HepG2 (cell line): ENCODE data around the gene ZNF554. TPM values are rescaled to one million over a fixed set of nuclear protein-coding genes. Genes with fewer than 3 reads are reported as not detected.

Source experiments
- ARID2 ChIP-seq: sonication (generic); formaldehyde crosslinking; IDR thresholded peaks from 2 replicates; pipeline ENCODE4 v1.8.1; 2022; ENCODE audit warnings: mild to moderate bottlenecking, missing genetic modification reagents, borderline replicate concordance
- ATAD3A ChIP-seq: sonication (generic); formaldehyde crosslinking; IDR thresholded peaks from 2 replicates; pipeline ENCODE4 v1.4.0; 2020; ENCODE audit warnings: missing genetic modification reagents
- GZF1 ChIP-seq: sonication (generic); formaldehyde crosslinking; IDR thresholded peaks from 2 replicates; pipeline ENCODE4 v1.5.1; 2020; ENCODE audit warnings: mild to moderate bottlenecking, missing genetic modification reagents
- NCOA1 ChIP-seq: sonication (generic); formaldehyde crosslinking; IDR thresholded peaks from 2 replicates; pipeline ENCODE4 v1.9.0; 2021; ENCODE audit warnings: missing genetic modification reagents
- RORA ChIP-seq: sonication (generic); formaldehyde crosslinking; IDR thresholded peaks from 2 replicates; pipeline ENCODE4 v1.5.0; 2020; ENCODE audit warnings: mild to moderate bottlenecking, missing genetic modification reagents, moderate library complexity
- SNAPC2 ChIP-seq: sonication (generic); formaldehyde crosslinking; IDR thresholded peaks from 2 replicates; pipeline ENCODE4 v1.8.1; 2022; ENCODE audit warnings: mild to moderate bottlenecking, missing genetic modification reagents
- TBL1XR1 ChIP-seq: fragments of 150-350 bp; IDR thresholded peaks from 2 replicates; pipeline ENCODE4 v1.6.1; 2014; ENCODE audit warnings: borderline replicate concordance, low read length; ENCODE audit not compliant: partially characterized antibody
- ZFY ChIP-seq: sonication (generic); formaldehyde crosslinking; IDR thresholded peaks from 2 replicates; pipeline ENCODE4 v1.4.0; 2020; ENCODE audit warnings: missing genetic modification reagents
- ZNF296 ChIP-seq: sonication (generic); formaldehyde crosslinking; conservative IDR thresholded peaks from 2 replicates; pipeline ENCODE4 v1.5.0; 2020; ENCODE audit warnings: mild to moderate bottlenecking, missing genetic modification reagents
- ZNF317 ChIP-seq: sonication (generic); formaldehyde crosslinking; IDR thresholded peaks from 2 replicates; pipeline ENCODE4 v1.5.0; 2020; ENCODE audit warnings: mild to moderate bottlenecking, missing genetic modification reagents
- ZNF557 ChIP-seq: sonication (generic); formaldehyde crosslinking; IDR thresholded peaks from 2 replicates; pipeline ENCODE4 v1.4.0; 2020; ENCODE audit warnings: missing genetic modification reagents
- ZNF607 ChIP-seq: sonication (generic); formaldehyde crosslinking; IDR thresholded peaks from 2 replicates; pipeline ENCODE4 v1.5.1; 2020; ENCODE audit warnings: missing genetic modification reagents, mild to moderate bottlenecking, borderline replicate concordance
- ZNF737 ChIP-seq: sonication (generic); formaldehyde crosslinking; IDR thresholded peaks from 2 replicates; pipeline ENCODE4 v1.5.0; 2020; ENCODE audit warnings: missing genetic modification reagents, mild to moderate bottlenecking, borderline replicate concordance
- polyA plus RNA-seq, 8 experiments: library from polyadenylated mRNA; depleted of rRNA in 3 of 8; stranded (reverse) in 7 of 8; unstranded in 1 of 8; fragments of >200 nt; fragmentation: Illumina TruSeq in 4 of 8; extraction: Trizol in 4 of 8; gene quantifications; 2 replicates each; pipeline versions ENCODE4 v1.2.1 to v1.2.3, GENCODE V29; 2011 to 2016; ENCODE audit warnings: low read depth in 4 of 8, missing spikeins in 1 of 8, mixed read lengths in 1 of 8; ENCODE audit not compliant: insufficient read depth in 1 of 8
- total RNA-seq, 5 experiments: library from RNA; depleted of rRNA; stranded (reverse); fragments of >200 nt; fragmentation: Illumina TruSeq; extraction: Trizol; gene quantifications; 2 replicates each; pipeline ENCODE4 v1.2.3, GENCODE V29; 2016; ENCODE audit warnings: low read depth in 1 of 5
- TF ChIP-seq, protein P1 (sequence below): sonication (generic); formaldehyde crosslinking; IDR thresholded peaks from 2 replicates; pipeline ENCODE4 v1.8.0; 2023; ENCODE audit warnings: mild to moderate bottlenecking, missing genetic modification reagents
- TF ChIP-seq, protein P2 (sequence below): sonication (generic); formaldehyde crosslinking; conservative IDR thresholded peaks from 2 replicates; pipeline ENCODE4 v1.4.0; 2020; ENCODE audit warnings: missing genetic modification reagents
- TF ChIP-seq, protein P3 (sequence below), 2 experiments: IDR thresholded peaks; 2 replicates each; pipeline ENCODE4 v1.6.1; 2011 to 2012; ENCODE audit warnings: low read length in 2 of 2, borderline replicate concordance in 1 of 2, low read depth in 1 of 2, mild to moderate bottlenecking in 1 of 2, moderate library complexity in 1 of 2
- TF ChIP-seq, protein P4 (sequence below): IDR thresholded peaks from 2 replicates; pipeline ENCODE4 v1.6.1; 2016; ENCODE audit warnings: mild to moderate bottlenecking
- TF ChIP-seq, protein P5 (sequence below): sonication (generic); formaldehyde crosslinking; IDR thresholded peaks from 2 replicates; pipeline ENCODE4 v1.8.1; 2023; ENCODE audit warnings: mild to moderate bottlenecking, missing genetic modification reagents

Gene ZNF554
- total and polyA plus RNA-seq, 2 of the 13 experiments (the other 11 are each of a cell fraction or from before 2014, with no cell fraction given), result 2.2 to 2.7 TPM

DNA sequence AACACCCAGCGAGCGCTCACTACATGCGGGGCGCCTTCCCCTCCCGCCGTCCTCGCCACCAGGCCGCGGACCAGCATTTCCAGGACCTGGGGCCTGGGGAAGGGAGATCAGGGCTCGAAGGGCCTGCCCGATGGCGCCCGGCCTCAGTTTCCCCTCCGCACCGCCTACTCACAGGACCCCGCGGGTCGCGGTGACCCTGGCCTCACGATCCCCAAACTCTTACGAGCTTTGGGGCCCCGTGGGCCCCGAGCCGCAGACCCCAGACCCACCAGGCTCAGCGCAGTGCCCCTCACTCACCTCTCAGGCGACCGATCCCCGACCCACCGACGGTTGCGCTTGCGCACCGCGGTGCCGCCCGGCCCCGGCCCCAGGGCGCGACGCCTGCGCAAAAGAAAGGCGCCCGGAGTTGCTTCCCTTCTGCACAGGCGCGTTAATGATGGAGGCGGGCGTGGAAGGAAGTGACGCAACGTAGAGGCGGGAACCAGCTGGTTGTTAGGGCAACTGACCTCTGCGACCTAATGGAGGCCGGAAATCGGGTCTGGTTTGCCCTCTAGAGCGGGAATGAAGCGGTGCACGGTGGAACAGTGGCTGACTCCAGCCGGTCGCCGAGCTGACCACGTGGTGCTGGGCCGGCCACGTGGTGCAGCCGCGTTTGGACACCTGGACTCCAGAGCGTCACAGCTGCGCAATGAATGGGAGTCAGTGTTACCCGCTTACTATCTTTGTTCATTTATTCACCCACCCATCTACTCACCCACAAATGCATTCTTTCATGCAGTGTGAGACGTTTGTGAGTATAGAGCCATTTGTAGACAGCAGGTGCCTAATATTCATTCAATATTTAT lies 36.5 kb upstream of the ZNF554 start, which contains the start of gene SGTA (continued):
- TF ChIP-seq, protein P1, sequence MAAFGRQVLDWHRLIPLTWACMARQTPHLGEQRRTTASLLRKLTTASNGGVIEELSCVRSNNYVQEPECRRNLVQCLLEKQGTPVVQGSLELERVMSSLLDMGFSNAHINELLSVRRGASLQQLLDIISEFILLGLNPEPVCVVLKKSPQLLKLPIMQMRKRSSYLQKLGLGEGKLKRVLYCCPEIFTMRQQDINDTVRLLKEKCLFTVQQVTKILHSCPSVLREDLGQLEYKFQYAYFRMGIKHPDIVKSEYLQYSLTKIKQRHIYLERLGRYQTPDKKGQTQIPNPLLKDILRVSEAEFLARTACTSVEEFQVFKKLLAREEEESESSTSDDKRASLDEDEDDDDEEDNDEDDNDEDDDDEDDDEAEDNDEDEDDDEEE, result peak; percentile 97
- TF ChIP-seq ZNF737 (CRISPR knock-in tag) (no peak), ZNF296 (CRISPR knock-in tag) (0 out of 2 replicates have a peak, but pooled peaks have one; percentile 9), ATAD3A (CRISPR knock-in tag) (no peak), NCOA1 (CRISPR knock-in tag) (no peak), GZF1 (CRISPR knock-in tag) (0 out of 2 replicates have a peak, but pooled peaks have one; percentile 61), ZNF317 (CRISPR knock-in tag) (peak; percentile 76), ARID2 (peak; percentile 83; the same call in 1 of the 2 replicates), ZFY (peak; percentile 81), ZNF557 (peak; percentile 98), RORA (CRISPR knock-in tag) (no peak), ZNF607 (CRISPR knock-in tag) (peak; percentile 98), SNAPC2 (CRISPR knock-in tag) (peak; percentile 85; the same call in 1 of the 2 replicates), TBL1XR1 (no peak)
- TF ChIP-seq, protein P2, sequence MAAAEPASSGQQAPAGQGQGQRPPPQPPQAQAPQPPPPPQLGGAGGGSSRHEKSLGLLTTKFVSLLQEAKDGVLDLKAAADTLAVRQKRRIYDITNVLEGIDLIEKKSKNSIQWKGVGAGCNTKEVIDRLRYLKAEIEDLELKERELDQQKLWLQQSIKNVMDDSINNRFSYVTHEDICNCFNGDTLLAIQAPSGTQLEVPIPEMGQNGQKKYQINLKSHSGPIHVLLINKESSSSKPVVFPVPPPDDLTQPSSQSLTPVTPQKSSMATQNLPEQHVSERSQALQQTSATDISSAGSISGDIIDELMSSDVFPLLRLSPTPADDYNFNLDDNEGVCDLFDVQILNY (CRISPR knock-in tag), result 0 out of 2 replicates have a peak, but pooled peaks have one; percentile 72
- TF ChIP-seq, protein P3, sequence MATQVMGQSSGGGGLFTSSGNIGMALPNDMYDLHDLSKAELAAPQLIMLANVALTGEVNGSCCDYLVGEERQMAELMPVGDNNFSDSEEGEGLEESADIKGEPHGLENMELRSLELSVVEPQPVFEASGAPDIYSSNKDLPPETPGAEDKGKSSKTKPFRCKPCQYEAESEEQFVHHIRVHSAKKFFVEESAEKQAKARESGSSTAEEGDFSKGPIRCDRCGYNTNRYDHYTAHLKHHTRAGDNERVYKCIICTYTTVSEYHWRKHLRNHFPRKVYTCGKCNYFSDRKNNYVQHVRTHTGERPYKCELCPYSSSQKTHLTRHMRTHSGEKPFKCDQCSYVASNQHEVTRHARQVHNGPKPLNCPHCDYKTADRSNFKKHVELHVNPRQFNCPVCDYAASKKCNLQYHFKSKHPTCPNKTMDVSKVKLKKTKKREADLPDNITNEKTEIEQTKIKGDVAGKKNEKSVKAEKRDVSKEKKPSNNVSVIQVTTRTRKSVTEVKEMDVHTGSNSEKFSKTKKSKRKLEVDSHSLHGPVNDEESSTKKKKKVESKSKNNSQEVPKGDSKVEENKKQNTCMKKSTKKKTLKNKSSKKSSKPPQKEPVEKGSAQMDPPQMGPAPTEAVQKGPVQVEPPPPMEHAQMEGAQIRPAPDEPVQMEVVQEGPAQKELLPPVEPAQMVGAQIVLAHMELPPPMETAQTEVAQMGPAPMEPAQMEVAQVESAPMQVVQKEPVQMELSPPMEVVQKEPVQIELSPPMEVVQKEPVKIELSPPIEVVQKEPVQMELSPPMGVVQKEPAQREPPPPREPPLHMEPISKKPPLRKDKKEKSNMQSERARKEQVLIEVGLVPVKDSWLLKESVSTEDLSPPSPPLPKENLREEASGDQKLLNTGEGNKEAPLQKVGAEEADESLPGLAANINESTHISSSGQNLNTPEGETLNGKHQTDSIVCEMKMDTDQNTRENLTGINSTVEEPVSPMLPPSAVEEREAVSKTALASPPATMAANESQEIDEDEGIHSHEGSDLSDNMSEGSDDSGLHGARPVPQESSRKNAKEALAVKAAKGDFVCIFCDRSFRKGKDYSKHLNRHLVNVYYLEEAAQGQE (IDR thresholded peaks at IDR 0.05; ENCODE audit: borderline replicate concordance in 1 of 2, low read depth in 1 of 2, low read length in 2 of 2), result 0 out of 4 replicates have a peak, but pooled peaks of 1 of the 2 experiments have one; percentile 46
- TF ChIP-seq, protein P4, sequence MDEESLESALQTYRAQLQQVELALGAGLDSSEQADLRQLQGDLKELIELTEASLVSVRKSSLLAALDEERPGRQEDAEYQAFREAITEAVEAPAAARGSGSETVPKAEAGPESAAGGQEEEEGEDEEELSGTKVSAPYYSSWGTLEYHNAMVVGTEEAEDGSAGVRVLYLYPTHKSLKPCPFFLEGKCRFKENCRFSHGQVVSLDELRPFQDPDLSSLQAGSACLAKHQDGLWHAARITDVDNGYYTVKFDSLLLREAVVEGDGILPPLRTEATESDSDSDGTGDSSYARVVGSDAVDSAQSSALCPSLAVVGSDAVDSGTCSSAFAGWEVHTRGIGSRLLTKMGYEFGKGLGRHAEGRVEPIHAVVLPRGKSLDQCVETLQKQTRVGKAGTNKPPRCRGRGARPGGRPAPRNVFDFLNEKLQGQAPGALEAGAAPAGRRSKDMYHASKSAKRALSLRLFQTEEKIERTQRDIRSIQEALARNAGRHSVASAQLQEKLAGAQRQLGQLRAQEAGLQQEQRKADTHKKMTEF, result peak; percentile 86
- TF ChIP-seq, protein P5, sequence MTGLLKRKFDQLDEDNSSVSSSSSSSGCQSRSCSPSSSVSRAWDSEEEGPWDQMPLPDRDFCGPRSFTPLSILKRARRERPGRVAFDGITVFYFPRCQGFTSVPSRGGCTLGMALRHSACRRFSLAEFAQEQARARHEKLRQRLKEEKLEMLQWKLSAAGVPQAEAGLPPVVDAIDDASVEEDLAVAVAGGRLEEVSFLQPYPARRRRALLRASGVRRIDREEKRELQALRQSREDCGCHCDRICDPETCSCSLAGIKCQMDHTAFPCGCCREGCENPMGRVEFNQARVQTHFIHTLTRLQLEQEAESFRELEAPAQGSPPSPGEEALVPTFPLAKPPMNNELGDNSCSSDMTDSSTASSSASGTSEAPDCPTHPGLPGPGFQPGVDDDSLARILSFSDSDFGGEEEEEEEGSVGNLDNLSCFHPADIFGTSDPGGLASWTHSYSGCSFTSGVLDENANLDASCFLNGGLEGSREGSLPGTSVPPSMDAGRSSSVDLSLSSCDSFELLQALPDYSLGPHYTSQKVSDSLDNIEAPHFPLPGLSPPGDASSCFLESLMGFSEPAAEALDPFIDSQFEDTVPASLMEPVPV, result peak; percentile 86
